Measurements from ENCODE around the gene TNFRSF1B.

Gene TNFRSF1B

GRCh38 chr1:12166834-12167492, at the start of gene TNFRSF1B:
Gene TNFRSF1B (plus strand): TSS chr1:12166991. CDS start chr1:12167092, 101 bp downstream.
- Histone ChIP-seq H3K9ac (ENCODE audit: low read depth, low read length) (no peak within 1 kb of the TSS), H3K27me3 (ENCODE audit: control insufficient read depth, insufficient read depth, low read length) (peaks cover 43% of the 10 kb centered on the region), H3K27ac (ENCODE audit: low read depth, low read length) (no peak within 1 kb of the TSS)

GRCh38 chr1:12121212-12122003, 45.4 kb upstream of the TNFRSF1B start:
- Histone ChIP-seq H3K9me3 (ENCODE audit: control insufficient read depth, insufficient read depth, low read length) (no peaks in the 10 kb centered on the region), H3K36me3 (ENCODE audit: control insufficient read depth, insufficient read depth, low read length) (peaks cover 43% of the 10 kb centered on the region), H3K4me1 (ENCODE audit: control insufficient read depth, insufficient read depth, low read length) (no peaks in the 10 kb centered on the region), H3K27me3 (ENCODE audit: control insufficient read depth, insufficient read depth, low read length) (no peaks in the 10 kb centered on the region), H3K4me3 (ENCODE audit: low read depth, low read length) (no peak overlapping the region), H3K9ac (ENCODE audit: low read depth, low read length) (no peak overlapping the region), H3K27ac (ENCODE audit: low read depth, low read length) (no peak overlapping the region)

More at GRCh38 chr1:12166834-12167492, at the start of gene TNFRSF1B:
- Histone ChIP-seq H3K4me3 (ENCODE audit: low read depth, low read length) (peak within 1 kb of the TSS; percentile 47; the same call in 1 of the 2 replicates), H3K9me3 (ENCODE audit: control insufficient read depth, insufficient read depth, low read length) (no peaks in the 10 kb centered on the region), H3K36me3 (ENCODE audit: control insufficient read depth, insufficient read depth, low read length) (no peaks in the 10 kb centered on the region), H3K4me1 (ENCODE audit: control insufficient read depth, insufficient read depth, low read length) (peaks cover 6% of the 10 kb centered on the region; the same call in 1 of the 2 replicates)

- no peak overlapping the region for H3K9ac ChIP-seq (ENCODE audit: low read depth, low read length)
- no peak overlapping the region for H3K27ac ChIP-seq (ENCODE audit: low read depth, low read length)
- no peaks in the 10 kb centered on the region for H3K4me1 ChIP-seq (ENCODE audit: control insufficient read depth, insufficient read depth, low read length)
- H3K4me3 ChIP-seq (ENCODE audit: low read depth, low read length), result no peak overlapping the region
- peaks cover 47% of the 10 kb centered on the region for H3K36me3 ChIP-seq (ENCODE audit: control insufficient read depth, insufficient read depth, low read length)
- no peaks in the 10 kb centered on the region for H3K9me3 ChIP-seq (ENCODE audit: control insufficient read depth, insufficient read depth, low read length)
- no peaks in the 10 kb centered on the region for H3K27me3 ChIP-seq (ENCODE audit: control insufficient read depth, insufficient read depth, low read length)
These were observed 43.6 kb upstream of the TNFRSF1B start for GRCh38 chr1:12123172-12123571.

DNA sequence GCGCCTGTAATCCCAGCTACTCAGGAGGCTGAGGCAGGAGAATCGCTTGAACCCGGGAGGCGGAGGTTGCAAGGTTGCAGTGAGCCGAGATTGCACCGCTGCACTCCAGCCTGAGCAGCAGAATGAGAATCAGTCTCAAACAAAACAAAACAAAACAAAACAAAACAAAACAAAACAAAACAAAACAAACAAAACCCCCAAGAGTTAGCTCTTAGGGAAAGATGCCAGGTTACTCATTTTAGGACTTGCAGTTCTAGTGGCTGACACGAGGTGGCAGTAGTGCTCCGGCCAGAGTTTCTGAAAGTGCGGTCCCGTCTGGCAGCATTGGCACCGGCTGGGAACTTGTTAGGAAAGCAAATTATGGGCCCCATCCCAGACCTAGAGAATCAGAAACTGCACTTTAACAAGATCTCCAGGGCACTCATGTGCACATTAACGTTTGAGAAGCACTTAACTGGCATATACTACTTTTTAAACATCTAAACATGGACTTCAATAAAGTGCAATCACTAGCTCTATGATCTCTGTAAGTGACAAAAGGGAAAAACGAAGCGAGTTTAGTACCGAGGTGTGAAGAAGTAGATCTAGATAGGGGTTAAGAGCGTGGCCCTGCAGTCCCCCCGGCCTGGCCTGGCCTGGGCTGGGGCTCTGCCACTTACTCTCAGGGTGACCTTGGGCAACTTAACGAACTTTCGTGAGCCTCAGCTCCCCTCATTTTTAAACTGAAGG, 41.9 kb upstream of the TNFRSF1B start:
- H3K4me1 ChIP-seq (ENCODE audit: control insufficient read depth, insufficient read depth, low read length), result no peaks in the 10 kb centered on the region
- H3K4me3 ChIP-seq (ENCODE audit: low read depth, low read length), result no peak overlapping the region
- no peaks in the 10 kb centered on the region for H3K9me3 ChIP-seq (ENCODE audit: control insufficient read depth, insufficient read depth, low read length)
- no peak overlapping the region for H3K27ac ChIP-seq (ENCODE audit: low read depth, low read length)
- no peak overlapping the region for H3K9ac ChIP-seq (ENCODE audit: low read depth, low read length)
- peaks cover 49% of the 10 kb centered on the region for H3K36me3 ChIP-seq (ENCODE audit: control insufficient read depth, insufficient read depth, low read length)
- H3K27me3 ChIP-seq (ENCODE audit: control insufficient read depth, insufficient read depth, low read length), result no peaks in the 10 kb centered on the region

DNA sequence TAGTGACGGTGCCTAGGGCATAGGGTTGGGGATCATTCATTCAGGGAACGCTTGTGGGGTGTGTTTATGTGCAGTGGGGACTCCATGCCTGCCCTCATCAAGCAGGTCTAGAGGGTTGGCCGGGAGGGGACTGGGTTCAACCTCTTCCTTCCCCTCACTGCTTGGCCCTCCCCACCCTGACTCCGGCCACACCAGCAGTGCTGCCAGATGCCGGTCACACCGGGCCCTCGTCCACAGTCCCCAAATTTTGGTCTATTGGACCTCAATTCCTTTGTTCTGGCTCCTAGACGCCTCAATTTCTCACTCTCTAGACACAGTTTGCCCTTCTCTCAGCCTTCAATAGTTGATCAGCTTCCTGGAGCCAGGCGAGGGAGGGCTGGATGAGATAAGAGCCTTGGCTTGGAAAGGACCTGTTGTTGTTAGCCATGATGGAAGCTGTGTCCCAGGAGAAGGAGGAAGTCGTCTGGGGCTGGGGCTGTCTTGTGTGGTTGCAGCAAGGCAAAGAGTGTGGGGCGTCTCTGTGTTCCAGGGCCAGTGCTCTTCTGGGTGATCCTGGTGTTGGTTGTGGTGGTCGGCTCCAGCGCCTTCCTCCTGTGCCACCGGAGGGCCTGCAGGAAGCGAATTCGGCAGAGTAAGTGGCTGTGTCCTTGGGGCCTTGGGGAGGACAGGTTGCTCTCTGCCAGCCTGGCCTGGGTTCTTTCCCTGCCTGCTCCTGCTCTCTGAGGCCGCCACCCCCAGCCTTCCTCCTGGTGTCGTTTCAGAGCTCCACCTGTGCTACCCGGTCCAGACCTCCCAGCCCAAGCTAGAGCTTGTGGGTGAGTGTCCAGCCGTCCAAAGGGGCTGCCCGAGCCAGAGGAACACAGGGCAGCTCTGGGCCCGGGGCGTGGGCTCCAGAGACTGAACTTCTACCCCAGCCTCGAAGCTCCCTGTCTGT, 41.1 kb upstream of the TNFRSF1B start:
- H3K9me3 ChIP-seq (ENCODE audit: control insufficient read depth, insufficient read depth, low read length), result no peaks in the 10 kb centered on the region
- H3K36me3 ChIP-seq (ENCODE audit: control insufficient read depth, insufficient read depth, low read length), result peaks cover 45% of the 10 kb centered on the region
- no peaks in the 10 kb centered on the region for H3K4me1 ChIP-seq (ENCODE audit: control insufficient read depth, insufficient read depth, low read length)
- H3K4me3 ChIP-seq (ENCODE audit: low read depth, low read length), result no peak overlapping the region
- H3K9ac ChIP-seq (ENCODE audit: low read depth, low read length), result no peak overlapping the region
- no peak overlapping the region for H3K27ac ChIP-seq (ENCODE audit: low read depth, low read length)
- H3K27me3 ChIP-seq (ENCODE audit: control insufficient read depth, insufficient read depth, low read length), result no peaks in the 10 kb centered on the region

GRCh38 chr1:12126781-12127180, 40.0 kb upstream of the TNFRSF1B start:
- Histone ChIP-seq H3K27ac (ENCODE audit: low read depth, low read length) (no peak overlapping the region), H3K4me1 (ENCODE audit: control insufficient read depth, insufficient read depth, low read length) (no peaks in the 10 kb centered on the region), H3K4me3 (ENCODE audit: low read depth, low read length) (no peak overlapping the region), H3K9me3 (ENCODE audit: control insufficient read depth, insufficient read depth, low read length) (no peaks in the 10 kb centered on the region), H3K27me3 (ENCODE audit: control insufficient read depth, insufficient read depth, low read length) (no peaks in the 10 kb centered on the region), H3K9ac (ENCODE audit: low read depth, low read length) (no peak overlapping the region), H3K36me3 (ENCODE audit: control insufficient read depth, insufficient read depth, low read length) (peaks cover 35% of the 10 kb centered on the region)

GRCh38 chr1:12127206-12127810, 39.5 kb upstream of the TNFRSF1B start:
- Histone ChIP-seq H3K9ac (ENCODE audit: low read depth, low read length) (no peak overlapping the region), H3K4me3 (ENCODE audit: low read depth, low read length) (no peak overlapping the region), H3K27ac (ENCODE audit: low read depth, low read length) (no peak overlapping the region), H3K4me1 (ENCODE audit: control insufficient read depth, insufficient read depth, low read length) (no peaks in the 10 kb centered on the region), H3K27me3 (ENCODE audit: control insufficient read depth, insufficient read depth, low read length) (no peaks in the 10 kb centered on the region), H3K36me3 (ENCODE audit: control insufficient read depth, insufficient read depth, low read length) (peaks cover 32% of the 10 kb centered on the region), H3K9me3 (ENCODE audit: control insufficient read depth, insufficient read depth, low read length) (no peaks in the 10 kb centered on the region)

DNA sequence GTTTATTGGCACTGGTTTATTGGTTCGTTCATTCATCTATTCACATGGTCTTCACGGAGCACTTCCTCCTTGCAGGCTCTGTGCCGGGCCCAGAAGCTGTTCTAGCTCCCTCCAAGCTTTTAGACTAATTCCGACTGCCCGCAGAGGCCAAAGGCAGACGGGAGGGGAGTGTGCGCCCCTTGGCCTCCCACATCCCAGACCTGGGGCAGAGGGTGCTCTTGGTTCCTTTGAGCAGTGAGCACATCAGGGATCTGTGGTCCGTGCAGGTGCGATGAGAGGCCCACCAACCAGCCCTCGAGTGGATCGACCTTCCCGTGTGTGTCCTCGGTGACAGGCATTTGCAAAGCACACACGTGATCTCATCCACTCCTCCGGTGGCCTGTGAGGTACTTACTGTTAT, 38.7 kb upstream of the TNFRSF1B start:
- no peak overlapping the region for H3K4me3 ChIP-seq (ENCODE audit: low read depth, low read length)
- H3K27ac ChIP-seq (ENCODE audit: low read depth, low read length), result no peak overlapping the region
- H3K9me3 ChIP-seq (ENCODE audit: control insufficient read depth, insufficient read depth, low read length), result no peaks in the 10 kb centered on the region
- no peak overlapping the region for H3K9ac ChIP-seq (ENCODE audit: low read depth, low read length)
- H3K27me3 ChIP-seq (ENCODE audit: control insufficient read depth, insufficient read depth, low read length), result no peaks in the 10 kb centered on the region
- H3K36me3 ChIP-seq (ENCODE audit: control insufficient read depth, insufficient read depth, low read length), result peaks cover 32% of the 10 kb centered on the region
- H3K4me1 ChIP-seq (ENCODE audit: control insufficient read depth, insufficient read depth, low read length), result no peaks in the 10 kb centered on the region

- Histone ChIP-seq H3K27ac (ENCODE audit: low read depth, low read length) (no peak overlapping the region), H3K4me3 (ENCODE audit: low read depth, low read length) (no peak overlapping the region), H3K9ac (ENCODE audit: low read depth, low read length) (no peak overlapping the region), H3K9me3 (ENCODE audit: control insufficient read depth, insufficient read depth, low read length) (no peaks in the 10 kb centered on the region), H3K36me3 (ENCODE audit: control insufficient read depth, insufficient read depth, low read length) (peaks cover 32% of the 10 kb centered on the region), H3K4me1 (ENCODE audit: control insufficient read depth, insufficient read depth, low read length) (no peaks in the 10 kb centered on the region), H3K27me3 (ENCODE audit: control insufficient read depth, insufficient read depth, low read length) (no peaks in the 10 kb centered on the region)
These were observed 37.2 kb upstream of the TNFRSF1B start for GRCh38 chr1:12129624-12130023.

Measured in HUES48 (cell line).